Endothelial cell of umbilical vein (primary cell): ENCODE results near the gene PCDH9. TPM values are rescaled to one million over a fixed set of nuclear protein-coding genes. Genes with fewer than 3 reads are reported as not detected.

Experiments used
- BruUV-seq: library from RNA; stranded (reverse); fragments of 400-500 nt; replicated peaks from 2 replicates; lab custom pipeline; 2021; lab: Mats Ljungman, UMichigan
- CTCF ChIA-PET: fragments of 300-600, 350-600 bp; sonication (Branson Sonifier 250); formaldehyde crosslinking; loops from one replicate; lab custom pipeline; 2021; ENCODE audit warnings: antibody characterized with exemption, inconsistent platforms; lab: Charles Lee
- POLR2A ChIA-PET: fragments of 300-600, 350-600 bp; sonication (Branson Sonifier 250); formaldehyde crosslinking; loops from one replicate; lab custom pipeline; 2021; ENCODE audit warnings: antibody characterized with exemption, inconsistent platforms; lab: Charles Lee
- DNase-seq: peaks from one replicate; pipeline ENCODE4 v3.0.0-alpha.2; 2011; ENCODE audit warnings: low read depth, low spot score
- FAIRE-seq: peaks from 2 replicates; lab custom pipeline; 2011; peaks lifted over from hg19 to GRCh38; lab: Jason Lieb, UNC
- H2AFZ ChIP-seq: 2 replicates; pipeline ENCODE4 v1.6.0; 2012; ENCODE audit warnings: low read depth, low read length, control low read depth, inconsistent platforms
- H3K27ac ChIP-seq: 2 replicates; pipeline ENCODE4 v1.5.1; 2011; ENCODE audit warnings: low read depth, mild to moderate bottlenecking, control low read depth, low read length, moderate library complexity; ENCODE audit not compliant: insufficient read depth
- H3K27me3 ChIP-seq, 2 experiments: 2 replicates each; pipeline versions ENCODE4 v1.6.0 to v1.6.1; 2011; ENCODE audit warnings: low read length in 2 of 2, mixed read lengths in 1 of 2; ENCODE audit not compliant: control insufficient read depth in 2 of 2, insufficient read depth in 2 of 2
- H3K36me3 ChIP-seq, 2 experiments: 2 replicates in 1 of 2; 3 replicates in 1 of 2; pipeline ENCODE4 v1.5.1; 2011; ENCODE audit warnings: low read length in 2 of 2, mild to moderate bottlenecking in 1 of 2, moderate library complexity in 1 of 2; ENCODE audit not compliant: control insufficient read depth in 2 of 2, insufficient read depth in 2 of 2; ENCODE audit errors: extremely low read depth in 1 of 2
- H3K4me1 ChIP-seq: 3 replicates; pipeline ENCODE4 v1.5.1; 2011; ENCODE audit warnings: mild to moderate bottlenecking, low read length; ENCODE audit not compliant: control insufficient read depth, insufficient read depth; ENCODE audit errors: extremely low read depth
- H3K4me2 ChIP-seq: 2 replicates; pipeline ENCODE4 v1.6.1; 2011; ENCODE audit warnings: low read length, control low read depth, mixed read lengths; ENCODE audit not compliant: insufficient read depth
- H3K4me3 ChIP-seq, 3 experiments: fragments of 200-600 bp in 1 of 3; sonication (generic), shearing (Covaris generic) in 1 of 3; replicated peaks in 1 of 3; 2 replicates each; pipeline ENCODE4 v1.5.1; 2011 to 2016; ENCODE audit warnings: control low read depth in 3 of 3, low read length in 3 of 3, mild to moderate bottlenecking in 2 of 3, inconsistent platforms in 1 of 3, low read depth in 1 of 3, moderate library complexity in 1 of 3; ENCODE audit not compliant: insufficient read depth in 1 of 3
- H3K79me2 ChIP-seq: 2 replicates; pipeline ENCODE4 v1.6.0; 2012; ENCODE audit warnings: low read length, inconsistent platforms; ENCODE audit not compliant: control insufficient read depth, insufficient read depth
- H3K9ac ChIP-seq: replicated peaks from 2 replicates; pipeline ENCODE3; 2011; ENCODE audit warnings: low read length, control low read depth; ENCODE audit not compliant: insufficient read depth; ENCODE audit errors: extremely low read depth
- H3K9me1 ChIP-seq: replicated peaks from 3 replicates; pipeline ENCODE4 v1.6.0; 2011; ENCODE audit warnings: mild to moderate bottlenecking, low read length; ENCODE audit not compliant: control insufficient read depth, insufficient read depth; ENCODE audit errors: extremely low read depth
- H3K9me3 ChIP-seq: replicated peaks from 2 replicates; pipeline ENCODE4 v1.5.1; 2012; ENCODE audit warnings: low read length, inconsistent platforms; ENCODE audit not compliant: control insufficient read depth, insufficient read depth
- H4K20me1 ChIP-seq: replicated peaks from 2 replicates; pipeline ENCODE3; 2011; ENCODE audit warnings: mild to moderate bottlenecking, low read length; ENCODE audit not compliant: control insufficient read depth, insufficient read depth; ENCODE audit errors: extremely low read depth
- EZH2 ChIP-seq: IDR thresholded peaks from 2 replicates; pipeline ENCODE4 v1.6.1; 2012; ENCODE audit warnings: borderline replicate concordance, low read depth, mild to moderate bottlenecking, moderate library complexity, low read length, inconsistent platforms; ENCODE audit not compliant: severe bottlenecking
- FOS ChIP-seq: IDR thresholded peaks from 2 replicates; pipeline ENCODE4 v1.6.1; 2011; ENCODE audit warnings: mild to moderate bottlenecking, low read length, moderate library complexity, borderline replicate concordance; ENCODE audit not compliant: insufficient read depth
- GATA2 ChIP-seq: IDR thresholded peaks from 2 replicates; pipeline ENCODE4 v1.7.0; 2011; ENCODE audit warnings: low read depth, mild to moderate bottlenecking, moderate library complexity, mixed read lengths, low read length; ENCODE audit not compliant: insufficient read length, insufficient read depth
- JUN ChIP-seq: IDR thresholded peaks from 2 replicates; pipeline ENCODE4 v1.6.1; 2011; ENCODE audit warnings: borderline replicate concordance, low read depth; ENCODE audit not compliant: insufficient read length, insufficient read depth
- MYC ChIP-seq: IDR thresholded peaks from one replicate; pipeline ENCODE4 v1.6.1; 2011; ENCODE audit warnings: mild to moderate bottlenecking, low read depth, low read length
- POLR2A ChIP-seq: IDR thresholded peaks from 2 replicates; pipeline ENCODE4 v1.6.1; 2012; ENCODE audit warnings: low read depth, mild to moderate bottlenecking, control low read depth, low read length
- POLR2AphosphoS5 ChIP-seq: IDR thresholded peaks from 2 replicates; pipeline ENCODE4 v1.6.1; 2012; ENCODE audit warnings: low read depth, mild to moderate bottlenecking, control low read depth, low read length, moderate library complexity; ENCODE audit not compliant: insufficient read depth
- dilution Hi-C: fragments of 300-500 bp; cut with MboI; formaldehyde crosslinking; loops from one replicate; pipeline ENCODE4 v1.15.0; 2019; ENCODE audit warnings: low sequenced_read_pairs; ENCODE audit not compliant: extremely low pct_ligation_motif_present
- intact Hi-C: fragments of 100-400 bp; cut with micrococcal nuclease; formaldehyde crosslinking; loops from one replicate; pipeline ENCODE4 v1.10.0; 2022
- polyA plus RNA-seq, 4 experiments: library from polyadenylated mRNA; depleted of rRNA in 3 of 4; stranded (reverse) in 3 of 4; unstranded in 1 of 4; fragments of >200 nt; gene quantifications; 2 replicates each; pipeline versions ENCODE4 v1.2.1 to v1.2.3, GENCODE V29; 2011 to 2012; ENCODE audit warnings: missing spikeins in 1 of 4
- total RNA-seq: library from RNA; stranded (reverse); gene quantifications from 2 replicates; pipeline ENCODE4 v1.2.3, GENCODE V29; 2021
- TF ChIP-seq, protein P1 (sequence below), 2 donors: IDR thresholded peaks; 1 replicate in 1 of 2; 2 replicates in 1 of 2; pipeline ENCODE4 v1.5.1; 2011; ENCODE audit warnings: low read length in 2 of 2, mild to moderate bottlenecking in 2 of 2, moderate library complexity in 2 of 2, control low read depth in 1 of 2, inconsistent platforms in 1 of 2, low read depth in 1 of 2; ENCODE audit not compliant: insufficient read depth in 1 of 2; ENCODE audit errors: extremely low read depth in 1 of 2
- TF ChIP-seq, protein P2 (sequence below): IDR thresholded peaks from 2 replicates; pipeline ENCODE4 v1.6.1; 2011; ENCODE audit not compliant: insufficient read depth, insufficient read length

Gene PCDH9
- total and polyA plus RNA-seq, 2 donors (not counting 3 experiments of a cell fraction or from before 2014, with no cell fraction given), result 1.1 to 5.2 TPM

DNA sequence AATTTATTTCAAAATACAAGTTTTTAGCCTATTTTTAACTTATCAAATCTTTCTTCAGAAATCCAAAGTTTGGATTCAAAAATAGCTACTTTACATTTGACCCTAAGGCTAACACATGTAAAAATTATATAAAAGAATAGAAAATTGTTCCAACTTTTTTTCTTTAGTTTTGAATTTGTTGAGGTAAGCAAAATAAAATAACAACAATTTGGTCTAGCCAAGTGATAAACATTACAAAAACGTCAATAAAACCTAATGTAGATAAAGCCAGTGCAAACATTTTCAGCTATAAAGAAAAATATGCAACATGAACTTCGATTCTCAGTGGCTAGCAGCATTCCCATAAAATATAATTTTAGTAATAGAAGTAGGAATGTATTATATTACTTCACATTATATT, 400.3 kb downstream of the PCDH9 start:
- FAIRE-seq, result no peak
- intact Hi-C loops, result no loop called here
- Histone ChIP-seq H3K4me1 (no peaks in the 10 kb centered on the region), H3K9me3 (no peaks in the 10 kb centered on the region), H3K27me3 (no peaks in the 10 kb centered on the region), H4K20me1 (no peaks in the 10 kb centered on the region), H3K9ac (no peak overlapping the region), H2AFZ (no peak overlapping the region), H3K36me3 (no peaks in the 10 kb centered on the region), H3K27ac (no peak overlapping the region), H3K9me1 (no peaks in the 10 kb centered on the region), H3K4me3 (no peak overlapping the region), H3K79me2 (no peaks in the 10 kb centered on the region), H3K4me2 (no peak overlapping the region)
- CTCF ChIA-PET, result interaction anchor here (1.3 kb wide), 1 partner anchor 20 kb away, joined by 3 read pairs; no protein-coding TSS in a partner anchor
- dilution Hi-C loops, result no loop called here
- POLR2A ChIA-PET, result no interaction called here
- TF ChIP-seq POLR2A (no peak), EZH2 (no peak), FOS (no peak), MYC (no peak), GATA2 (no peak), JUN (no peak), POLR2AphosphoS5 (no peak)
- TF ChIP-seq, protein P1, sequence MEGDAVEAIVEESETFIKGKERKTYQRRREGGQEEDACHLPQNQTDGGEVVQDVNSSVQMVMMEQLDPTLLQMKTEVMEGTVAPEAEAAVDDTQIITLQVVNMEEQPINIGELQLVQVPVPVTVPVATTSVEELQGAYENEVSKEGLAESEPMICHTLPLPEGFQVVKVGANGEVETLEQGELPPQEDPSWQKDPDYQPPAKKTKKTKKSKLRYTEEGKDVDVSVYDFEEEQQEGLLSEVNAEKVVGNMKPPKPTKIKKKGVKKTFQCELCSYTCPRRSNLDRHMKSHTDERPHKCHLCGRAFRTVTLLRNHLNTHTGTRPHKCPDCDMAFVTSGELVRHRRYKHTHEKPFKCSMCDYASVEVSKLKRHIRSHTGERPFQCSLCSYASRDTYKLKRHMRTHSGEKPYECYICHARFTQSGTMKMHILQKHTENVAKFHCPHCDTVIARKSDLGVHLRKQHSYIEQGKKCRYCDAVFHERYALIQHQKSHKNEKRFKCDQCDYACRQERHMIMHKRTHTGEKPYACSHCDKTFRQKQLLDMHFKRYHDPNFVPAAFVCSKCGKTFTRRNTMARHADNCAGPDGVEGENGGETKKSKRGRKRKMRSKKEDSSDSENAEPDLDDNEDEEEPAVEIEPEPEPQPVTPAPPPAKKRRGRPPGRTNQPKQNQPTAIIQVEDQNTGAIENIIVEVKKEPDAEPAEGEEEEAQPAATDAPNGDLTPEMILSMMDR (IDR thresholded peaks at IDR 0.05; ENCODE audit: extremely low read depth in 1 of 2, insufficient read depth in 1 of 2, low read depth in 1 of 2, low read length in 2 of 2), result no peak
- TF ChIP-seq, protein P2, sequence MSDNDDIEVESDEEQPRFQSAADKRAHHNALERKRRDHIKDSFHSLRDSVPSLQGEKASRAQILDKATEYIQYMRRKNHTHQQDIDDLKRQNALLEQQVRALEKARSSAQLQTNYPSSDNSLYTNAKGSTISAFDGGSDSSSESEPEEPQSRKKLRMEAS, result no peak
- no TSS peak for BruUV-seq
- no peak for DNase-seq
